H1 (cell line): ENCODE results near the gene DNAJA3. TPM values are rescaled to one million over a fixed set of nuclear protein-coding genes. Genes with fewer than 3 reads are reported as not detected.

Experiments
- CTCF ChIA-PET: fragments of 300-600 bp; sonication (Branson Sonifier 250); formaldehyde crosslinking; loops from one replicate; lab custom pipeline; 2021; ENCODE audit not compliant: partially characterized antibody; lab: Charles Lee
- POLR2A ChIA-PET: fragments of 300-600 bp; sonication (Branson Sonifier 250); formaldehyde crosslinking; loops from one replicate; lab custom pipeline; 2021; ENCODE audit warnings: inconsistent platforms; ENCODE audit not compliant: partially characterized antibody; lab: Charles Lee
- DNase-seq, 2 experiments: peaks; one replicate each; pipeline versions ENCODE4 v3.0.0 to v3.0.0-alpha.2; 2010 to 2022; ENCODE audit warnings: low spot score in 2 of 2, low read depth in 1 of 2, mixed read lengths in 1 of 2
- FAIRE-seq: peaks from 2 replicates; lab custom pipeline; 2011; peaks lifted over from hg19 to GRCh38; lab: Jason Lieb, UNC
- H2AFZ ChIP-seq: 2 replicates; pipeline ENCODE4 v1.8.1; 2012; ENCODE audit warnings: low read length, inconsistent platforms
- H2AK5ac ChIP-seq: 2 replicates; pipeline ENCODE4 v1.6.1; 2013; ENCODE audit warnings: low read depth, low read length
- H2BK120ac ChIP-seq: replicated peaks from 2 replicates; pipeline ENCODE3; 2013; ENCODE audit warnings: low read depth, low read length, inconsistent platforms
- H2BK12ac ChIP-seq: 2 replicates; pipeline ENCODE4 v1.6.1; 2013; ENCODE audit warnings: low read depth, low read length
- H2BK15ac ChIP-seq: 2 replicates; pipeline ENCODE4 v1.6.1; 2013; ENCODE audit warnings: low read length
- H2BK20ac ChIP-seq: 2 replicates; pipeline ENCODE4 v1.6.1; 2013; ENCODE audit warnings: low read length
- H2BK5ac ChIP-seq: 2 replicates; pipeline ENCODE4 v1.6.1; 2013; ENCODE audit warnings: low read depth, low read length
- H3K14ac ChIP-seq: 2 replicates; pipeline ENCODE4 v1.6.1; 2013; ENCODE audit warnings: inconsistent platforms; ENCODE audit not compliant: insufficient read length
- H3K18ac ChIP-seq: 2 replicates; pipeline ENCODE4 v1.6.1; 2013; ENCODE audit warnings: low read length; ENCODE audit errors: extremely low read depth
- H3K23ac ChIP-seq: 2 replicates; pipeline ENCODE4 v1.6.1; 2013; ENCODE audit warnings: inconsistent platforms; ENCODE audit not compliant: insufficient read length
- H3K23me2 ChIP-seq: 2 replicates; pipeline ENCODE4 v1.6.1; 2013; ENCODE audit warnings: low read depth, low read length
- H3K27ac ChIP-seq: 2 replicates; pipeline ENCODE4 v1.6.1; 2011; ENCODE audit warnings: low read depth, low read length, inconsistent platforms
- H3K27me3 ChIP-seq, 4 experiments: replicated peaks in 1 of 4; 1 replicate in 1 of 4; 2 replicates in 3 of 4; pipeline versions ENCODE4 v1.6.1 to v1.8.1; 2011 to 2013; ENCODE audit warnings: low read length in 3 of 4, mild to moderate bottlenecking in 3 of 4, inconsistent platforms in 2 of 4, mixed read lengths in 2 of 4, moderate library complexity in 1 of 4; ENCODE audit not compliant: control insufficient read depth in 3 of 4, insufficient read depth in 3 of 4; ENCODE audit errors: extremely low read depth in 1 of 4
- H3K36me3 ChIP-seq, 4 experiments: 2 replicates each; pipeline versions ENCODE4 v1.6.1 to v1.8.1; 2011 to 2013; ENCODE audit warnings: mild to moderate bottlenecking in 4 of 4, low read length in 3 of 4, moderate library complexity in 2 of 4, control low read depth in 1 of 4, inconsistent platforms in 1 of 4; ENCODE audit not compliant: insufficient read depth in 4 of 4, control insufficient read depth in 2 of 4
- H3K4ac ChIP-seq: replicated peaks from 2 replicates; pipeline ENCODE3; 2013; ENCODE audit warnings: low read length, low read depth, mixed read lengths, inconsistent platforms; ENCODE audit not compliant: insufficient read length
- H3K4me1 ChIP-seq, 4 experiments: replicated peaks in 1 of 4; 1 replicate in 1 of 4; 2 replicates in 3 of 4; pipeline versions ENCODE4 v1.6.1 to v1.8.1; 2011 to 2013; ENCODE audit warnings: low read length in 3 of 4, inconsistent platforms in 2 of 4, mixed read lengths in 1 of 4; ENCODE audit not compliant: insufficient read depth in 4 of 4, control insufficient read depth in 3 of 4
- H3K4me2 ChIP-seq, 2 experiments: 2 replicates each; pipeline versions ENCODE4 v1.6.1 to v1.8.1; 2011 to 2013; ENCODE audit warnings: low read depth in 2 of 2, low read length in 2 of 2, control low read depth in 1 of 2, inconsistent platforms in 1 of 2, mild to moderate bottlenecking in 1 of 2; ENCODE audit not compliant: insufficient read depth in 1 of 2
- H3K4me3 ChIP-seq, 4 experiments: fragments of 200-600, 300-600 bp in 1 of 4; sonication (generic), shearing (Covaris generic), sonication (Bioruptor Twin) in 1 of 4; 2 replicates each; pipeline versions ENCODE4 v1.5.1 to v1.8.1; 2011 to 2016; ENCODE audit warnings: low read length in 4 of 4, low read depth in 3 of 4, control low read depth in 2 of 4, inconsistent platforms in 2 of 4, mild to moderate bottlenecking in 2 of 4, mixed read lengths in 1 of 4, moderate library complexity in 1 of 4; ENCODE audit not compliant: insufficient read depth in 2 of 4; ENCODE audit errors: extremely low read depth in 1 of 4
- H3K56ac ChIP-seq: replicated peaks from 2 replicates; pipeline ENCODE3; 2013; ENCODE audit warnings: low read depth, mild to moderate bottlenecking, mixed read lengths, low read length, inconsistent platforms; ENCODE audit not compliant: insufficient read length
- H3K79me1 ChIP-seq: 2 replicates; pipeline ENCODE4 v1.6.1; 2013; ENCODE audit warnings: low read depth, low read length, control low read depth
- H3K79me2 ChIP-seq, 2 experiments: 2 replicates each; pipeline versions ENCODE4 v1.6.1 to v1.8.1; 2012 to 2013; ENCODE audit warnings: low read length in 2 of 2, mild to moderate bottlenecking in 2 of 2, inconsistent platforms in 1 of 2; ENCODE audit not compliant: insufficient read depth in 2 of 2, control insufficient read depth in 1 of 2
- H3K9ac ChIP-seq, 4 experiments: replicated peaks in 1 of 4; 1 replicate in 1 of 4; 2 replicates in 3 of 4; pipeline versions ENCODE4 v1.6.1 to v1.8.1; 2011 to 2013; ENCODE audit warnings: low read depth in 3 of 4, low read length in 3 of 4, control low read depth in 2 of 4, mild to moderate bottlenecking in 2 of 4, moderate library complexity in 2 of 4, inconsistent platforms in 1 of 4; ENCODE audit errors: extremely low read depth in 1 of 4
- H3K9me3 ChIP-seq, 2 experiments: 2 replicates each; pipeline versions ENCODE4 v1.6.1 to v1.8.1; 2012 to 2013; ENCODE audit warnings: mild to moderate bottlenecking in 2 of 2, moderate library complexity in 2 of 2, control low read depth in 1 of 2, inconsistent platforms in 1 of 2, low read depth in 1 of 2, low read length in 1 of 2, mixed read lengths in 1 of 2; ENCODE audit not compliant: insufficient read depth in 2 of 2
- H4K20me1 ChIP-seq, 2 experiments: replicated peaks in 1 of 2; 2 replicates each; pipeline versions ENCODE3 to v1.8.1; 2011 to 2013; ENCODE audit warnings: inconsistent platforms in 2 of 2, low read length in 2 of 2, mild to moderate bottlenecking in 1 of 2; ENCODE audit not compliant: insufficient read depth in 2 of 2, control insufficient read depth in 1 of 2
- H4K5ac ChIP-seq: 2 replicates; pipeline ENCODE4 v1.6.1; 2013; ENCODE audit warnings: low read length, low read depth, mixed read lengths, inconsistent platforms; ENCODE audit not compliant: insufficient read length
- H4K8ac ChIP-seq: 2 replicates; pipeline ENCODE4 v1.8.0; 2013; ENCODE audit warnings: mild to moderate bottlenecking, moderate library complexity, low read length, inconsistent platforms; ENCODE audit not compliant: insufficient read depth; ENCODE audit errors: extremely low read depth
- H4K91ac ChIP-seq: replicated peaks from 2 replicates; pipeline ENCODE3; 2013; ENCODE audit warnings: low read length, mixed read lengths, inconsistent platforms; ENCODE audit not compliant: insufficient read length
- ATF3 ChIP-seq: IDR thresholded peaks from 2 replicates; pipeline ENCODE4 v1.6.1; 2011; ENCODE audit warnings: low read depth, mild to moderate bottlenecking, low read length; ENCODE audit not compliant: insufficient read depth
- SIN3A ChIP-seq, 2 experiments: IDR thresholded peaks in 1 of 2; conservative IDR thresholded peaks in 1 of 2; 2 replicates each; pipeline ENCODE4 v1.6.1; 2011 to 2012; ENCODE audit warnings: low read length in 2 of 2, improper control_type of control experiment in 1 of 2, low read depth in 1 of 2, mild to moderate bottlenecking in 1 of 2
- SP1 ChIP-seq: IDR thresholded peaks from 2 replicates; pipeline ENCODE4 v1.6.1; 2011; ENCODE audit warnings: low read depth, low read length
- WGBS, 2 experiments: shearing (Covaris generic) in 1 of 2; methylation state at CpG; one replicate each; pipeline versions ENCODE4 v1.1.6 to v1.1.7; 2013 to 2015; ENCODE audit warnings: low lambda C conversion rate in 2 of 2, mixed read lengths in 2 of 2, inconsistent platforms in 1 of 2, low coverage in 1 of 2, missing lambda C conversion rate in 1 of 2; ENCODE audit not compliant: insufficient replicate concordance in 2 of 2, insufficient coverage in 1 of 2, insufficient read length in 1 of 2; ENCODE audit errors: extremely low coverage in 1 of 2, missing lambda C conversion rate in 1 of 2; 5-methylcytosine and 5-hydroxymethylcytosine counted together
- polyA plus RNA-seq, 7 experiments: library from polyadenylated mRNA; depleted of rRNA in 3 of 7; stranded (reverse) in 5 of 7; unstranded in 2 of 7; fragments of >200 nt in 5 of 7; fragments of 200-250 nt in 2 of 7; gene quantifications; 1 replicate in 5 of 7; 2 replicates in 1 of 7; 4 replicates in 1 of 7; pipeline versions ENCODE4 v1.2.1 to v1.2.3, GENCODE V29; 2011 to 2013; ENCODE audit warnings: missing spikeins in 2 of 7, mixed read lengths in 2 of 7
- total RNA-seq: library from RNA; stranded (reverse); fragmentation: NEBNext Ultra II Directional; extraction: Animal tissue kit (Norgen Biotek cat#: 25700); gene quantifications from 2 replicates; pipeline ENCODE4 v1.2.1, GENCODE V29; 2021

DNAJA3 gene
- total and polyA plus RNA-seq, 2 of the 8 experiments (the other 6 are each of a cell fraction or from before 2014, with no cell fraction given) = 37.3 to 59.1 TPM

GRCh38 chr16:4496305-4496704, 70.6 kb downstream of the DNAJA3 start:
- H4K8ac ChIP-seq = no peak overlapping the region
- H3K79me2 ChIP-seq = peaks cover 0 to 6% of the 10 kb centered on the region in 2 experiments; a peak in 1 of 4 replicates
- H2AK5ac ChIP-seq = no peak overlapping the region
- H3K79me1 ChIP-seq = no peaks in the 10 kb centered on the region
- H3K23me2 ChIP-seq = no peaks in the 10 kb centered on the region
- no peaks in the 10 kb centered on the region for H3K4me1 ChIP-seq
- H3K27me3 ChIP-seq = no peaks in the 10 kb centered on the region
- H3K9ac ChIP-seq = no peak overlapping the region
- H3K36me3 ChIP-seq = no peaks in the 10 kb centered on the region; a peak in 1 of 8 replicates
- no peak overlapping the region for H3K27ac ChIP-seq
- CTCF ChIA-PET = interaction anchor here (1.0 to 2.3 kb wide), 5 partner anchors 10 to 52 kb away, joined by 3 to 15 read pairs (median 3); partner anchors contain the start of gene HMOX2
- H3K4ac ChIP-seq = no peak overlapping the region
- no peaks in the 10 kb centered on the region for H4K20me1 ChIP-seq
- H2BK15ac ChIP-seq = no peak overlapping the region
- H2BK20ac ChIP-seq = no peak overlapping the region
- FAIRE-seq = no peak
- no peak overlapping the region for H2BK5ac ChIP-seq
- H3K56ac ChIP-seq = no peak overlapping the region
- no peak overlapping the region for H2BK120ac ChIP-seq
- H2AFZ ChIP-seq = no peak overlapping the region
- H4K5ac ChIP-seq = no peak overlapping the region
- no peak overlapping the region for H3K18ac ChIP-seq
- no peaks in the 10 kb centered on the region for H3K9me3 ChIP-seq
- H3K23ac ChIP-seq = no peak overlapping the region
- H3K4me3 ChIP-seq = no peak overlapping the region
- 90% methylated on average over 4 of the region's 4 CpGs; no CpG with 5 or more reads in 1 of the 2 experiments for WGBS, 2 experiments
- no peak overlapping the region for H2BK12ac ChIP-seq
- H4K91ac ChIP-seq = no peak overlapping the region
- H3K14ac ChIP-seq = no peak overlapping the region
- no peak for DNase-seq
- H3K4me2 ChIP-seq = no peak overlapping the region
- POLR2A ChIA-PET = no interaction called here
- TF ChIP-seq SIN3A (conservative IDR thresholded peaks at IDR 0.05 in 1 of 2, IDR thresholded peaks at IDR 0.05 in 1 of 2; ENCODE audit: low read depth in 1 of 2, low read length in 2 of 2) = no peak
- TF ChIP-seq SP1 = no peak
- TF ChIP-seq ATF3 = no peak
